Hypothalamus (tissue), 51 donors: Measurements from ENCODE around the gene ARL2.
"Not testable (repeated sequence)": the region's sequence is repeated elsewhere in the genome, so short reads cannot be mapped to it uniquely, and the experiment has no call there.

ENCODE experiments used
- DNase-seq, 51 donors: peaks; one replicate each; lab custom pipeline; 2025; lab: John Stamatoyannopoulos, UW

The ARL2 gene

GRCh38 chr11:65013888-65014725, at the start of gene ARL2:
Gene ARL2 (plus strand): TSS chr11:65014160. CDS start chr11:65014208, 48 bp downstream.
- peak; percentile 64 to 97 (median 89) for DNase-seq

GRCh38 chr11:64967375-64967774, 46.6 kb upstream of the ARL2 start:
- DNase-seq = no peak

- no peak for DNase-seq
These were observed 44.8 kb upstream of the ARL2 start for GRCh38 chr11:64969209-64969608.

- DNase-seq = no peak
These were observed 43.2 kb upstream of the ARL2 start for GRCh38 chr11:64970731-64971151.

- peak in 45 of 51 donors; percentile 10 to 76 (median 44) for DNase-seq
These were observed 42.3 kb upstream of the ARL2 start, which contains the start of gene MAJIN for GRCh38 chr11:64971421-64972233. Gene MAJIN (minus strand): TSS chr11:64972108. CDS start chr11:64959405, 12,703 bp downstream.

GRCh38 chr11:64974124-64974523, 39.8 kb upstream of the ARL2 start:
- DNase-seq = no peak

GRCh38 chr11:64976651-64977050, 37.3 kb upstream of the ARL2 start:
- no peak for DNase-seq

GRCh38 chr11:64983339-64983738, 30.6 kb upstream of the ARL2 start:
- DNase-seq = not testable (repeated sequence)

- DNase-seq = no peak
These were observed 25.7 kb upstream of the ARL2 start for GRCh38 chr11:64987998-64988854.

- DNase-seq = no peak
These were observed 24.5 kb upstream of the ARL2 start for GRCh38 chr11:64989416-64989815.

- DNase-seq = no peak
These were observed 23.6 kb upstream of the ARL2 start for GRCh38 chr11:64990222-64990923.

- no peak for DNase-seq
These were observed 19.6 kb upstream of the ARL2 start for GRCh38 chr11:64994318-64994717.

- DNase-seq = no peak
These were observed 17.6 kb upstream of the ARL2 start for GRCh38 chr11:64996327-64996709.

GRCh38 chr11:64996710-64997380, 17.1 kb upstream of the ARL2 start, which contains the start of gene BATF2:
Gene BATF2 (minus strand): TSS chr11:64996971. CDS start chr11:64996914, 57 bp downstream.
- DNase-seq = peak in 45 of 51 donors; percentile 3 to 71 (median 43)

- DNase-seq = no peak
These were observed 15.8 kb upstream of the ARL2 start for GRCh38 chr11:64998141-64998540.

- DNase-seq = no peak
These were observed 15.1 kb upstream of the ARL2 start for GRCh38 chr11:64998690-64999431.

GRCh38 chr11:64999478-64999877, 14.5 kb upstream of the ARL2 start:
- no peak for DNase-seq

- no peak for DNase-seq
These were observed 11.3 kb upstream of the ARL2 start for GRCh38 chr11:65002706-65003105.

GRCh38 chr11:65003282-65003681, 10.7 kb upstream of the ARL2 start:
- DNase-seq = no peak
